HG03064 (cell line): ENCODE measurements around the gene CWC27.

Experiments
- ATAC-seq: cut with Tn5 transposase; IDR thresholded peaks from one replicate; pipeline ENCODE4 v1.9.1; 2021; ENCODE audit warnings: low read depth; ENCODE audit not compliant: unreplicated experiment

Gene CWC27

GRCh38 chr5:65024681-65025080, 256.0 kb downstream of the CWC27 start:
- no peak for ATAC-seq

GRCh38 chr5:65026816-65027548, 258.3 kb downstream of the CWC27 start:
- ATAC-seq = peak; percentile 53

GRCh38 chr5:65029178-65029577, 260.4 kb downstream of the CWC27 start:
- ATAC-seq = no peak

- no peak for ATAC-seq
Observed at GRCh38 chr5:65030056-65030455, 261.3 kb downstream of the CWC27 start.

GRCh38 chr5:65032250-65032649, 263.5 kb downstream of the CWC27 start:
- no peak for ATAC-seq

GRCh38 chr5:65034029-65034812, 265.5 kb downstream of the CWC27 start:
- ATAC-seq = no peak

- ATAC-seq = no peak
Observed at GRCh38 chr5:65034813-65035209, 266.1 kb downstream of the CWC27 start.

- peak; percentile 74 for ATAC-seq
Observed at GRCh38 chr5:65035211-65036206, 266.8 kb downstream of the CWC27 start.

GRCh38 chr5:65037831-65038815, 269.4 kb downstream of the CWC27 start:
- no peak for ATAC-seq

- ATAC-seq = no peak
Observed at GRCh38 chr5:65041296-65042158, 272.8 kb downstream of the CWC27 start.

- peak; percentile 55 for ATAC-seq
Observed at GRCh38 chr5:65043843-65044359, 275.2 kb downstream of the CWC27 start.

- ATAC-seq = no peak
Observed at GRCh38 chr5:65047225-65047624, 278.5 kb downstream of the CWC27 start.

- ATAC-seq = no peak
Observed at GRCh38 chr5:65047948-65048690, 279.4 kb downstream of the CWC27 start.

GRCh38 chr5:65050140-65050539, 281.4 kb downstream of the CWC27 start:
- ATAC-seq = no peak

GRCh38 chr5:65050826-65051498, 282.2 kb downstream of the CWC27 start:
- ATAC-seq = no peak

- ATAC-seq = no peak
Observed at GRCh38 chr5:65055938-65056337, 287.2 kb downstream of the CWC27 start.
